GM23338 (cell line): ENCODE data around the gene PTPRN2. TPM values are rescaled to one million over a fixed set of nuclear protein-coding genes. Genes with fewer than 3 reads are reported as not detected.

Experiments
- ATAC-seq: fragments of 200-7000 bp; cut with Tn5 transposase; 3 replicates; pipeline ENCODE4 v1.9.1; 2020
- DNase-seq: peaks from one replicate; pipeline ENCODE4 v3.0.0-alpha.2; 2015; ENCODE audit warnings: low spot score
- H2AFZ ChIP-seq: fragments of 200-600 bp; sonication (generic); 2 replicates; pipeline ENCODE4 v1.8.0; 2016; ENCODE audit warnings: antibody characterized with exemption, mild to moderate bottlenecking, moderate library complexity
- H3F3A ChIP-seq: fragments of 200-600 bp; sonication (generic); replicated peaks from 2 replicates; pipeline ENCODE4 v1.8.0; 2017; ENCODE audit warnings: antibody characterized with exemption, mixed run types, low read depth
- H3K27ac ChIP-seq: fragments of 200-600 bp; sonication (generic); 2 replicates; pipeline ENCODE4 v1.6.1; 2016; ENCODE audit warnings: low read depth
- H3K27me3 ChIP-seq: fragments of 200-600 bp; sonication (generic); 2 replicates; pipeline ENCODE4 v1.8.0; 2016; ENCODE audit warnings: mild to moderate bottlenecking, mixed run types, moderate library complexity; ENCODE audit not compliant: insufficient read depth
- H3K36me3 ChIP-seq: fragments of 200-600 bp; sonication (generic); 2 replicates; pipeline ENCODE4 v1.8.0; 2016; ENCODE audit warnings: mild to moderate bottlenecking; ENCODE audit not compliant: insufficient read depth
- H3K4me1 ChIP-seq: fragments of 200-600 bp; sonication (generic); 2 replicates; pipeline ENCODE4 v1.8.0; 2016; ENCODE audit warnings: mild to moderate bottlenecking, moderate library complexity; ENCODE audit not compliant: insufficient read depth
- H3K4me2 ChIP-seq: fragments of 200-600 bp; sonication (generic); 2 replicates; pipeline ENCODE4 v1.7.1; 2017; ENCODE audit warnings: mixed run types
- H3K4me3 ChIP-seq: fragments of 200-600 bp; sonication (generic); 2 replicates; pipeline ENCODE4 v1.6.1; 2016; ENCODE audit warnings: mixed run types
- H3K79me2 ChIP-seq: fragments of 200-600 bp; sonication (generic); replicated peaks from 2 replicates; pipeline ENCODE4 v1.8.0; 2017; ENCODE audit warnings: mild to moderate bottlenecking; ENCODE audit not compliant: insufficient read depth
- H3K9me2 ChIP-seq: fragments of 200-600 bp; sonication (generic); 2 replicates; pipeline ENCODE4 v1.8.0; 2017; ENCODE audit not compliant: insufficient read depth
- H4K20me1 ChIP-seq: fragments of 200-600 bp; sonication (generic); replicated peaks from 2 replicates; pipeline ENCODE4 v1.8.0; 2017; ENCODE audit warnings: mild to moderate bottlenecking; ENCODE audit not compliant: insufficient read depth
- H3K27ac Mint-ChIP-seq: 2 replicates; pipeline ENCODE4 v1.8.0; 2020; ENCODE audit warnings: inconsistent platforms, mild to moderate bottlenecking, moderate library complexity, mixed read lengths
- H3K27me3 Mint-ChIP-seq: 3 replicates; pipeline ENCODE4 v1.8.0; 2022; ENCODE audit warnings: low read depth, mild to moderate bottlenecking, moderate library complexity, mixed read lengths, inconsistent platforms; ENCODE audit not compliant: insufficient read depth, poor library complexity
- H3K36me3 Mint-ChIP-seq: 3 replicates; pipeline ENCODE4 v1.8.0; 2021; ENCODE audit warnings: low read depth, mild to moderate bottlenecking, inconsistent platforms, moderate library complexity, mixed read lengths
- H3K4me1 Mint-ChIP-seq: 3 replicates; pipeline ENCODE4 v1.8.0; 2020; ENCODE audit warnings: mild to moderate bottlenecking, inconsistent platforms, mixed read lengths
- H3K4me3 Mint-ChIP-seq: 3 replicates; pipeline ENCODE4 v1.8.0; 2021; ENCODE audit warnings: moderate library complexity, mild to moderate bottlenecking, inconsistent platforms, mixed read lengths
- H3K9me3 Mint-ChIP-seq: 3 replicates; pipeline ENCODE4 v1.8.0; 2020; ENCODE audit warnings: moderate library complexity, mild to moderate bottlenecking, inconsistent platforms, mixed read lengths
- CTCF ChIP-seq, 2 experiments: fragments of 200-600 bp in 1 of 2; sonication (generic) in 1 of 2; conservative IDR thresholded peaks; 2 replicates each; pipeline versions ENCODE4 v1.5.1 to v1.6.1; 2016 to 2017; ENCODE audit warnings: antibody characterized with exemption in 2 of 2, low read depth in 2 of 2, mild to moderate bottlenecking in 2 of 2, moderate library complexity in 1 of 2
- ETS1 ChIP-seq: IDR thresholded peaks from 2 replicates; pipeline ENCODE4 v1.6.1; 2016; ENCODE audit warnings: antibody characterized with exemption
- EZH2 ChIP-seq: fragments of 200-600 bp; sonication (generic); IDR thresholded peaks from one replicate; pipeline ENCODE4 v1.8.0; 2017; ENCODE audit warnings: antibody characterized with exemption, mild to moderate bottlenecking, low read depth; ENCODE audit not compliant: unreplicated experiment
- JUNB ChIP-seq: IDR thresholded peaks from one replicate; pipeline ENCODE4 v1.6.1; 2016; ENCODE audit warnings: antibody characterized with exemption; ENCODE audit not compliant: unreplicated experiment
- NANOG ChIP-seq: IDR thresholded peaks from 2 replicates; pipeline ENCODE4 v1.6.1; 2016; ENCODE audit warnings: antibody characterized with exemption, borderline replicate concordance
- POLR2AphosphoS5 ChIP-seq: IDR thresholded peaks from 2 replicates; pipeline ENCODE4 v1.6.1; 2016; ENCODE audit warnings: antibody characterized with exemption, low read depth
- STAT1 ChIP-seq: IDR thresholded peaks from one replicate; pipeline ENCODE4 v1.6.1; 2016; ENCODE audit warnings: antibody characterized with exemption; ENCODE audit not compliant: unreplicated experiment
- ZNF114 ChIP-seq: fragments of 250-450 bp; sonication (Bioruptor Pico); IDR thresholded peaks from 2 replicates; pipeline ENCODE4 v1.5.0; 2020; ENCODE audit warnings: mild to moderate bottlenecking, moderate library complexity
- polyA plus RNA-seq: library from polyadenylated mRNA; unstranded; fragments of >200 nt; fragmentation: Nextera tagmentation; extraction: Ambion mirVana; gene quantifications from 2 replicates; pipeline ENCODE4 v1.2.1, GENCODE V29; 2016
- total RNA-seq: library from RNA; depleted of rRNA; stranded (reverse); fragments of >200 nt; shearing (Covaris generic); gene quantifications from 2 replicates; pipeline ENCODE4 v1.2.3, GENCODE V29; 2014
- TF ChIP-seq, protein P1 (sequence below): IDR thresholded peaks from one replicate; pipeline ENCODE4 v1.6.1; 2018; ENCODE audit warnings: antibody characterized with exemption; ENCODE audit not compliant: unreplicated experiment

Gene PTPRN2
- total and polyA plus RNA-seq, 2 experiments from 2014 or later = 0.87 to 4.0 TPM

GRCh38 chr7:158023681-158024350 is 563.8 kb downstream of the PTPRN2 start (continued):
- TF ChIP-seq, protein P1, sequence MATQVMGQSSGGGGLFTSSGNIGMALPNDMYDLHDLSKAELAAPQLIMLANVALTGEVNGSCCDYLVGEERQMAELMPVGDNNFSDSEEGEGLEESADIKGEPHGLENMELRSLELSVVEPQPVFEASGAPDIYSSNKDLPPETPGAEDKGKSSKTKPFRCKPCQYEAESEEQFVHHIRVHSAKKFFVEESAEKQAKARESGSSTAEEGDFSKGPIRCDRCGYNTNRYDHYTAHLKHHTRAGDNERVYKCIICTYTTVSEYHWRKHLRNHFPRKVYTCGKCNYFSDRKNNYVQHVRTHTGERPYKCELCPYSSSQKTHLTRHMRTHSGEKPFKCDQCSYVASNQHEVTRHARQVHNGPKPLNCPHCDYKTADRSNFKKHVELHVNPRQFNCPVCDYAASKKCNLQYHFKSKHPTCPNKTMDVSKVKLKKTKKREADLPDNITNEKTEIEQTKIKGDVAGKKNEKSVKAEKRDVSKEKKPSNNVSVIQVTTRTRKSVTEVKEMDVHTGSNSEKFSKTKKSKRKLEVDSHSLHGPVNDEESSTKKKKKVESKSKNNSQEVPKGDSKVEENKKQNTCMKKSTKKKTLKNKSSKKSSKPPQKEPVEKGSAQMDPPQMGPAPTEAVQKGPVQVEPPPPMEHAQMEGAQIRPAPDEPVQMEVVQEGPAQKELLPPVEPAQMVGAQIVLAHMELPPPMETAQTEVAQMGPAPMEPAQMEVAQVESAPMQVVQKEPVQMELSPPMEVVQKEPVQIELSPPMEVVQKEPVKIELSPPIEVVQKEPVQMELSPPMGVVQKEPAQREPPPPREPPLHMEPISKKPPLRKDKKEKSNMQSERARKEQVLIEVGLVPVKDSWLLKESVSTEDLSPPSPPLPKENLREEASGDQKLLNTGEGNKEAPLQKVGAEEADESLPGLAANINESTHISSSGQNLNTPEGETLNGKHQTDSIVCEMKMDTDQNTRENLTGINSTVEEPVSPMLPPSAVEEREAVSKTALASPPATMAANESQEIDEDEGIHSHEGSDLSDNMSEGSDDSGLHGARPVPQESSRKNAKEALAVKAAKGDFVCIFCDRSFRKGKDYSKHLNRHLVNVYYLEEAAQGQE = no peak

GRCh38 chr7:158023157-158023556 is 564.5 kb downstream of the PTPRN2 start:
- H3K79me2 ChIP-seq = no peaks in the 10 kb centered on the region
- peaks cover 57% of the 10 kb centered on the region for H3K9me3 Mint-ChIP-seq
- H3F3A ChIP-seq = no peaks in the 10 kb centered on the region
- peaks cover 16% of the 10 kb centered on the region for H3K27me3 Mint-ChIP-seq
- no peak overlapping the region for H3K4me3 Mint-ChIP-seq
- no peak overlapping the region for H3K4me3 ChIP-seq
- H3K4me1 ChIP-seq = no peaks in the 10 kb centered on the region
- H3K36me3 ChIP-seq = no peaks in the 10 kb centered on the region; the same call in 1 of the 2 replicates
- no peaks in the 10 kb centered on the region for H3K27me3 ChIP-seq
- no peak overlapping the region for H3K4me2 ChIP-seq
- H2AFZ ChIP-seq = no peak overlapping the region
- H4K20me1 ChIP-seq = no peaks in the 10 kb centered on the region
- ATAC-seq = no peak
- no peaks in the 10 kb centered on the region for H3K9me2 ChIP-seq
- H3K27ac Mint-ChIP-seq = no peak overlapping the region
- H3K36me3 Mint-ChIP-seq = peaks cover 60% of the 10 kb centered on the region
- no peak overlapping the region for H3K27ac ChIP-seq
- no peaks in the 10 kb centered on the region for H3K4me1 Mint-ChIP-seq
- no peak for DNase-seq
- no peak for TF ChIP-seq POLR2AphosphoS5
- no peak for TF ChIP-seq ZNF114
- no peak for TF ChIP-seq CTCF (conservative IDR thresholded peaks at IDR 0.05; ENCODE audit: low read depth in 2 of 2)
- TF ChIP-seq ETS1 = no peak
- TF ChIP-seq, protein P1 = no peak
- TF ChIP-seq STAT1 = no peak
- TF ChIP-seq JUNB = no peak
- TF ChIP-seq EZH2 = no peak
- no peak for TF ChIP-seq NANOG
